GM12891 (cell line): ENCODE measurements around the gene TJP3.

Experiments
- POLR2A ChIP-seq: IDR thresholded peaks from 2 replicates; pipeline ENCODE4 v1.6.1; 2011; ENCODE audit warnings: low read depth, low read length, control low read depth
- TAF1 ChIP-seq: IDR thresholded peaks from 2 replicates; pipeline ENCODE4 v1.6.1; 2011; ENCODE audit warnings: low read depth, low read length, control low read depth

DNA sequence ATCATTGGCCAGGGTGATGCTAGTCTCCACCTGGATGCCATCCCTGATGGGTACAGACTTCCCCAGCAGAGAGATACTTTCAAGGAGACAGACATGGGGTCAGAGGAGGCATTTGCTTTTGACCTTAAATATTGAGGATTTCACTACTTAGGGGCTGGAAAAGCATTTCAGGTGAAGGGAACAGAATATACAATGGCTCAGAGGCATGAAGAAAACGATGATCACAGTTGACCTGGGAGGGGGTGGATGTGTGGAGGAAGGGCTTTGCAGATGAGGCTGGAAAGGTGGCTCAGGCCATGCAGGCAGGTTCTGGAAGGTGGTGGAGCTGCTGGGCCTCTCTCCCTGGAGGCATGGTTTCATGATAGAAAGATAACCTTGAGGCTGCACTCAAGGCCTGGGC lies 74.1 kb downstream of the TJP3 start:
- TF ChIP-seq POLR2A, result no peak
- no peak for TF ChIP-seq TAF1
